Measurements from ENCODE around the gene VSIG10.
A peak's percentile ranks its signal among the peaks of the same experiment; 100 is the strongest.

Gene VSIG10

DNA sequence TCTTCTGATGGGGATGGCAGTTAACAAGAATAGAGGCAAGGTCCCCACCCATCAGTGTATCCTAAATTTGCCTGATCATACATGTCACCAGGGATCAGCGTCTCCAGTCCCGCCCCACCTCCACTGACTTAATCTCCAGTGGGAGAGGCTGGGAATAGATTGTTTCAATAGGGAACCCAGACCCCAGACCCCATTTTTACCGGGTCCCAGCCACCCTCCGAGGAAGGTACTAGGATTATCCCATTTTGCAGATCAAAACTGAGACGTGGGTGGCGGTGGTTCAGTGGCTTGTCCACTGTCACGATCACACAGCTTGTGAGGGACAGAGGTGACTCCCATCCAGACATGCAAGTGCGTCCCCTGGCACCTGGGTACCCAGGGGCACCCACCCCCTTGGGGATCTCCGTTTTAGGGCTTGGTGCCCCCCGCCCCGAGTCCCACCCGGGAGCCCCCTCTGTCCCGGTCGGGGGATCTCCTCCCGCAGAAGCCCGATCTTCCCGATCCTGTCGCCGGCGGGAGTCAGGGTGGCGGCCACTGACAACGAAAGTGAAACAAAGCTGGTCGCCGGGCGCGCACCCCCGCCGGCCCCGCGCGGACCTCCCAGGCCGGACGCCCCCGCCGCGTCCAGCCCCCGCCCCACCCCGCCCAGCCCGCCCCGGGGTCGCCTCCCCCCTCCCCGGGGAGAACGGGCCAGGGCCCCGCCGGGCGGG, 43.4 kb downstream of the VSIG10 start:
- Mint-ChIP-seq H3K36me3 (peaks cover 23 to 29% of the 10 kb centered on the region in 2 donors), H3K4me3 (peak overlapping the region; percentile 84 to 86)

DNA sequence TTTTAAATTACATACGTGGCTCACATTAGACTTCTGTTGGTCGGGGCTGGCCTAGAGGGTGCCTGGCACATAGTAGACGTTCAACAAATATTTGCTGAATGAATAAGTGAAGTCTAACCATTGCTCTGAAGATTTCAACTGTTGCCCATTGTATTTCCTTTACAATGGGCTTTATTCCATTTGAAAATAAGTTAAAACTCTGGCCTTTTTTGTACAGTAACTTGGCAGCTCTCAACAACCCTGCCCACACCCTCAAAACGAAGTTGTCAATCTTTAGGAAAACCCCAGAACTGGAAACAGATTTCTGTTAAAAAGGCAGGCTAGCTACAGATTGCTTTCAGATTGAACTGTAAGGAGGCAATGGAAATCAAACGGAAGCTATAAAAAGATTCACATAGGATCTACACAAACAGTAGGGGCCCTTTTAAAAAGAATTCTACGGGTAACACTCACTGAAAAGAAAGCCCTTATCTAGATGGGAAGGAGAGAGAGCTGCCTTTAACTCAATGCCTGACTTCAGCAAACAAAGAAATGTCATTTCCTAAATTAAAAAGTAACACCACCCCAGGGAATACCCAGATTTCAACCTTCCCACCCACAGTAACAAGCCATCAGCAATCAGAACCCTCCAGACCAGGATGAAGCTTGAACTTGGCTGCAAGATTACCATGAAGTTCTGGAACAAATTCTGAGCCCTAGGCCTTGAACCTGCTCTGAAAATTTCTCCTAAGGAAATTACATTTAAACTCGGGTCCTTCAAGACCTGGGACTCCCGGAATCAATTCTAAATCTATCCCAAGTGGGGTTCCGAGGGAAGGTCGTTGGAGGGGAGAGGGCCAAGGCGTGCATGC, 44.2 kb downstream of the VSIG10 start:
- Mint-ChIP-seq H3K4me3 (peak overlapping the region; percentile 84 to 86), H3K4me1 (peaks cover 27 to 55% of the 10 kb centered on the region in 2 donors), H3K9me3 (peaks cover 0 to 2% of the 10 kb centered on the region in 2 donors), H3K27ac (peak overlapping the region; percentile 93), H3K36me3 (peaks cover 24 to 30% of the 10 kb centered on the region in 2 donors), H3K27me3 (no peaks in the 10 kb centered on the region)
- DNase-seq (no peak), ATAC-seq (replicated peaks) (peak in 1 of 2 donors; percentile 18)

More for the DNA sequence above, 43.4 kb downstream of the VSIG10 start:
- Mint-ChIP-seq H3K9me3 (peaks cover 0 to 2% of the 10 kb centered on the region in 2 donors), H3K27ac (peak overlapping the region; percentile 93), H3K4me1 (peaks cover 29 to 64% of the 10 kb centered on the region in 2 donors), H3K27me3 (no peaks in the 10 kb centered on the region)
- ATAC-seq (replicated peaks) (peak; percentile 36 to 37), DNase-seq (peak; percentile 26)

DNA sequence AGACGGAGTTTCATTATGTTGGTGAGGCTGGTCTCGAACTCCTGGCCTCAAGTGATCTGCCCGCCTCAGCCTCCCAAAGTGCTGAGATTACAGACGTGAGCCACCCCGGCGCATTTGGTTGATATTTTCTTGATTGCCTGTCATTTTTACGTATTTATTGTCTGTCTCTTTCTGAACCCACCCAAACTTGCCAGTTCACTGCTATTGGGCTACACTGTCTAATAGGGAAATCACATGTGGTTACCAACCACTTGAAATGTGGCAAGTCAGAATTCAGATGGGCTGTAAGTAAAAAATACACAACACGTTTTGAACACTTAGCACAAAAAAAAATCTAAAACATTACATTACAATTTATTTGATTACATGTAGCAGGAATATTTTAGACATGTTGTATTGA, 44.9 kb downstream of the VSIG10 start:
- Mint-ChIP-seq H3K27me3 (no peaks in the 10 kb centered on the region), H3K9me3 (peaks cover 0 to 2% of the 10 kb centered on the region in 2 donors), H3K4me1 (peaks cover 22 to 48% of the 10 kb centered on the region in 2 donors), H3K27ac (no peak overlapping the region), H3K4me3 (peak overlapping the region in 1 of 2 donors; percentile 86), H3K36me3 (peaks cover 21 to 26% of the 10 kb centered on the region in 2 donors)
- ATAC-seq (replicated peaks) (no peak), DNase-seq (no peak)

DNA sequence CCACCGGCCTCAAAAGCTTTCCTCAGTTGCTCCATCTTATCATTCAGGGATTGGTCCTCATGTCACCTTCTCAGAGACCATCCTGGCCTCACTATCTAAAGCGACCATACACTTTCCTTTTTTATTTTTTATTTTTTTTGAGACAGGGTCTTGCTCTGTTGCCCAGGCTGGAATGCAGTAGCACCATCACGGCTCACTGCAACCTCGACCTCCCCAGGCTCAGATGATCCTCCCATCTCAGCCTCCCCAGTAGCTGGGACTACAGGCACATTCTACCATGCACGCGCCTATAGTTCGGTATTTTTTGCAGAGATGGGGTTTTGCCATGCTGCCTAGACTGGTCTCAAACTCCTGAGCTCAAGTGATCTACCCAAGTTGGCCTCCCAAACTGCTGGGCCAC, 45.6 kb downstream of the VSIG10 start:
- no peaks in the 10 kb centered on the region for H3K27me3 Mint-ChIP-seq
- H3K4me3 Mint-ChIP-seq = no peak overlapping the region
- H3K4me1 Mint-ChIP-seq = peaks cover 25 to 49% of the 10 kb centered on the region in 2 donors

DNA sequence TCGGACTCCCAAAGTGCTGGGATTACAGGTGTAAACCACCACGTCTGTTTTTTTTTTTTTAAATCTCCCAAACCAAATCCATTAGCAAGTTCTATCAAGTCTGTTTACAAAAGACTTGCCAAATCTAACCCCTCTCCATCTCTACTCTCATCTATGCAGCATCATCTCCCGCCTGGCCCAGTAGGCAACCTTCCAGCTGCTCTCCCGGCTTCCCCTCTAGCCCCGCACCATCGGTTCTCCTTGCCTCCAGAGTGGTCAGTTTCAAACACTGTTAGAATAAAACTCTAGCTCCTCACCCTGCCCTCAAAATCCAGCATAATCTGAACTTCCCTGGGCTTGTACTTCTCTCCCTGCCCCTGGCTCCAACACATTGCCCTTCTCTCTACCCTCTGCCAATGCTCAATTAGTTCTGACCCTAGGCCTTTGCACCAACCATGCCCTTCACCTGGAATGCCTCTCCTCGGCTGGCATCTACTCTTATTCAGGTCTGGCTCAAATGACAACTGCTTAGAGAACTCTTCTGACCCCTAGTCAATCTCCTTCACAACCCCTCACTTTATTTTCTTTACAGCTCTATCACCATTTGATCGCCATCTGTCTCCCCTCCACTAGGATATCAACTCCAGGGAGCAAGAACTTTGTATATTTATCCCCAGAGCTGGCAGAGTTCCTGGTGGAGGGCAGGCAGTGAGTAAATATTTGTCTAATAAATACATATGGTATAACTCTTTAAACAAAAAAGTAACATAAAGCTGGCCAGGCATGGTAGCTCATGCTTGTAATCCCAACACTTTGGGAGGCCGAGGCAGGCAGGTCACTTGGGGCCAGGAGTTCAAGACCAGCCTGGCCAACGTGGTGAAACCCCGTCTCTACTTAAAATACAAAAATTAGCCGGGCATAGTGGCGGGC, 47.7 kb downstream of the VSIG10 start:
- H3K36me3 Mint-ChIP-seq = peaks cover 34 to 42% of the 10 kb centered on the region in 2 donors
- peaks cover 0 to 2% of the 10 kb centered on the region in 2 donors for H3K9me3 Mint-ChIP-seq
- H3K27ac Mint-ChIP-seq = peak overlapping the region; percentile 63
- ATAC-seq (replicated peaks) (no peak), DNase-seq (no peak)
- H3K27me3 Mint-ChIP-seq = no peaks in the 10 kb centered on the region
- peaks cover 26 to 50% of the 10 kb centered on the region in 2 donors for H3K4me1 Mint-ChIP-seq
- no peak overlapping the region for H3K4me3 Mint-ChIP-seq

More for the DNA sequence above, 45.6 kb downstream of the VSIG10 start:
- H3K36me3 Mint-ChIP-seq = peaks cover 24 to 28% of the 10 kb centered on the region in 2 donors
- H3K9me3 Mint-ChIP-seq = peaks cover 0 to 2% of the 10 kb centered on the region in 2 donors
- H3K27ac Mint-ChIP-seq = no peak overlapping the region
- no peak for ATAC-seq (replicated peaks)
- no peak for DNase-seq

DNA sequence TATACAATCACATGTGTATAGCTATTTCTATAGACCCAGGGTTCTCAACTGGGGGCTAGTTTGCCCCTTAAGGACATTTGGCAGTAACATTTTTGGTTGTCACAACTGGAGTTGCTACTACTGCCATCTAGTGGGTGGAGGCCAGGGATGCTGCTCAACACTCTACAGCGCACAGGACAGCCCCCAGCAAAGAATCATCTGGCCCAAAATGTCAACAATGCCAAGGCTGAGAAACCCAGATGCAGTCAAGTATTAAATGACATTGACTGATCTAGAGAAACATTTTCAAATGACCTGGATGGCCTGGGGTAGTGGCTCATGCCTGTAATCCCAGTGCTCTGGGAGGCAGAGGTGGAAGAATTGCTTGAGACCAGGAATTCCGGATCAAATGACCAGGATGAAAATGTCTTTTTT, 48.7 kb downstream of the VSIG10 start:
- ATAC-seq (replicated peaks) (peak; percentile 92), DNase-seq (peak; percentile 62)
- H3K4me1 Mint-ChIP-seq = peaks cover 24 to 48% of the 10 kb centered on the region in 2 donors
- H3K27ac Mint-ChIP-seq = peak overlapping the region; percentile 10
- no peak overlapping the region for H3K4me3 Mint-ChIP-seq
- peaks cover 0 to 2% of the 10 kb centered on the region in 2 donors for H3K9me3 Mint-ChIP-seq
- peaks cover 40 to 49% of the 10 kb centered on the region in 2 donors for H3K36me3 Mint-ChIP-seq
- H3K27me3 Mint-ChIP-seq = no peaks in the 10 kb centered on the region

DNA sequence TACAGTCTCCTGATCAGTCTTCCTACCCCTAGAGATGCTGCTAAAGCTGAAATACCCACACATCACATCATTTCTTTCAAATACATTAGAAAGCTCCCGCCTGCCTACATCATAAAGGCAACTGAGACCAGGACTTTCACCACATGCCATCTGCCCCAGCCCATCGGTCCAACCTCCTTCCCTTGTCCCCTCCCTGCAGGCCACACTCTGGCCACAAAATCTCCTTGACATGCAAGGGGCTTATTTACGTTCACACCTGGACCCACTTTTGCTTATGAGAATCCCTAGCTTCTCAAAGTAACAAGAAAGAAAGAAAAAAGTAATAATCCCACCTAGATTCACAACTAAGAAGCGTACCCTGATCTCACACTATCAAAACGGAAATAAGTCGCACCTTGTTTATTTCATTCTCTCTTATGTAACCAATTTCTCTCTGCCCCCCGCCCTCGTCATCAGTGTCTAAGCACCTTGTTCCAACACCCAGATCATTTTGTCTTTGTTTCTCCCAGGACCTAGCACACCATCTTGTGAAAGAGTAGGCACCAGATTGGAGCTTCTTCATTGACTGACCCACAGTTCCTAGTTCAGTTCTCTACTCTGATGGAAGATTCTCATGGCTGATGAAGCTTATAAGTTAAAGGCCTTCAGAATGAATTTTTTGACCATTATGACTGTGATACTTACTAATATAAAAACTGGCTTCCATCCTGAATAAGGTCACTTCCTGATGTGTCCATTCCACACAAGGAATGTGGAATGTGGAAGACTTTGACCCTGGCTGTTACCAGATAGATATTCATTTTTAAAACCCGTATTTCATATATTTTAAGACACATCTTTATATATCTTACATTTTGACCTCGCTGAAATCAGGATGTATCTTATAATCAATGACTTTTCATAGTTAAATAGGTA, 50.5 kb downstream of the VSIG10 start:
- Mint-ChIP-seq H3K4me1 (peaks cover 17 to 39% of the 10 kb centered on the region in 2 donors), H3K27me3 (no peaks in the 10 kb centered on the region), H3K9me3 (peaks cover 0 to 2% of the 10 kb centered on the region in 2 donors), H3K27ac (no peak overlapping the region), H3K4me3 (no peak overlapping the region), H3K36me3 (peaks cover 42 to 55% of the 10 kb centered on the region in 2 donors)
- DNase-seq = no peak
- ATAC-seq (replicated peaks) = no peak

DNA sequence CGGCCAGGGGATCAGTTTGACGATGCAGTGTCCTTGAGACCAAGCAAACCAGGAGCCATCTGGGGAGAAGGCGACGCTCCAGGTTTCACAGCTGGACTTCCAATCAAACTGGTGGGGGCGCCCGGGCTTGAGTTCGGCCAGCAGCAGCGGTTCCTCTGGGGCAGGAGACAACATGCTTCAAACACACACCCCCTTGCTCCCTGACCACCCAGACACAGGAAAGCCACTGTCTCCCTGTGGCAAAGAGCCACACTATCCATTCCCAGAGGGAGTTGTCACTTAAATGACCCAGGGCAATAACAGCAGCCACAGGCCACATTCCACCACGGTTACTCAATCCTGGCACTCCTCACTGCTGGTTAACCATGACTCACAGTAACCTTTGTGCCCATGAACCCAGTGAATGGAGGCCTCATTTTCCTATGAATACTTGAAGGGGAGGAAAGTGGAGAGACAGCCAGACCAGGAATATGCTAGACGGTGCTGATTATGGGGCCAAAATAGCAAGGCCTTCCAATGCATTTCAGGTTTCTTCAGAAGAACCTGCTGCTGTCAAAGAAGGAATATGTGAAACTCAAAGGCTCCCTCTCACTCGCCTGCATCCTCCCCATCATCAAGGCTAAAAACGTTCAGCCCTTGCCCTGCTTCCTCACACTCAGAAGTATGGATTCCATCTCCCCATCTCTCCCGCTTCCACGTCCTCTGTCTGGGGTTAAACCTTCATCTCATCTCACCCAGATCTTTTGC, 51.3 kb downstream of the VSIG10 start:
- ATAC-seq (replicated peaks) = no peak
- Mint-ChIP-seq H3K4me1 (peaks cover 17 to 35% of the 10 kb centered on the region in 2 donors), H3K9me3 (peaks cover 0 to 2% of the 10 kb centered on the region in 2 donors), H3K4me3 (no peak overlapping the region), H3K27ac (peak overlapping the region; percentile 47), H3K27me3 (no peaks in the 10 kb centered on the region), H3K36me3 (peaks cover 44 to 55% of the 10 kb centered on the region in 2 donors)
- DNase-seq = no peak

DNA sequence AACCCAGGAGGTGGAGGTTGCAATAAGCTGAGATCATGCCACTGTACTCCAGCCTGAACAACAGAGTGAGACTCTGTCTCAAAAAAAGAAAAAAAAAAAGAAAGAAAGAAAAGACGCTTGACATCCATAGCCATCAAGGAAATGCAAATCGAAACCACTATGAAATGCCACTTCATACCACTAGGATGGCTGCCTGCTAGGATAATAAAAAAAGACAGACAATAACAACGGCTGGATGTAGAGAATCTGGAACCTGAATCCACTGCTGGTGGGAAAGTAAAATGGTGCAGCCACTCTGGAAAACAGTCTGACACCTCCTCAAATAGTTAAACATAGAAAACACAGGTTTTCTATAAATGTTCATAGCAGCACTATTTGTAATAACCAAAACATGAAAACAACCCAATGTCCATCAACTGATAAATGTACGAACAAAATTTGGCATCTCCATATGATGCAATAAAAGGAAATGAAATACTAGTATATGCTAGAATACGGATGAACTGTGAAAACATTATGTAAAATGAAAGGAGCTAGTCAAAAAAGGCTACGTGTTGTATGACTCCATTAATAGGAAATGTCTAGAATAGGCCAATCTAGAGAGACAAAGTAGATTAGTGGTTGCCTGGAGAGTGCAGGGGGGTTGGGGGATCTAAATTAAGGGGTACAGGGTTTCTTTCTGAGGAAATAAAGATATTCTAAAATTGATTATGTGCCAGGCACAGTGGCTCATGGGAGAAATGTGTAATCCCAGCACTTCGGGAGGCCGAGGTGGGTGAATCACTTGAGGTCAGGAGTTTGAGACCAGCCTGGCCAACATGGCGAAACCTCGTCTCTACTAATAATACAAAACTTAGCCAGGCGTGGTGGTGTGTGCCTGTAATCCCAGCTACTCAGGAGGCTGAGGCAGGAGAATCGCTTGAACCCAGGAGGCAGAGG, 52.6 kb downstream of the VSIG10 start:
- peaks cover 16 to 33% of the 10 kb centered on the region in 2 donors for H3K4me1 Mint-ChIP-seq
- H3K9me3 Mint-ChIP-seq = peaks cover 0 to 2% of the 10 kb centered on the region in 2 donors
- DNase-seq (no peak), ATAC-seq (replicated peaks) (no peak)
- H3K4me3 Mint-ChIP-seq = no peak overlapping the region
- no peaks in the 10 kb centered on the region for H3K27me3 Mint-ChIP-seq
- no peak overlapping the region for H3K27ac Mint-ChIP-seq
- peaks cover 45 to 55% of the 10 kb centered on the region in 2 donors for H3K36me3 Mint-ChIP-seq

DNA sequence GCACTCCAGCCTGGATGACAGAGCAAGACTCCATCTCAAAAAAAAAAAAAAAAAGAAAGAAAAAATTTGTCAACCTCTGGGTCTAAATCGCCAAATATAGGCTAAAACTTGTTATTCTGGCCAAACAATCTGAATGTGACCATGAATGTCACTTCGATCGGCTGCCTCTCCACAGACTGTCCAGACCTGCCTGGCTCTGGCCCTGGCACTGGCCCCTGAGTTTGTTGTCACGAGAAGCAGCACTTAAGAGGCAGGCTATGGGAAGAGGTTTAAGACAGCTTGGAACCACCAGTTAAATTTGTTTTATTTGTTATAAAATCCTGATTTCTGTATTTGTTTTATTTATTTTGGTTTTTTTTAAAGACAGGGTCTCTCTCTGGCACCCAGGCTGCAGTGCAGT, 57.4 kb downstream of the VSIG10 start:
- no peak overlapping the region for H3K4me3 Mint-ChIP-seq
- H3K4me1 Mint-ChIP-seq = peaks cover 3 to 16% of the 10 kb centered on the region in 2 donors
- H3K9me3 Mint-ChIP-seq = no peaks in the 10 kb centered on the region
- no peak for ATAC-seq (replicated peaks)
- no peaks in the 10 kb centered on the region for H3K27me3 Mint-ChIP-seq
- H3K36me3 Mint-ChIP-seq = peaks cover 49 to 65% of the 10 kb centered on the region in 2 donors
- no peak for DNase-seq
- no peak overlapping the region for H3K27ac Mint-ChIP-seq

DNA sequence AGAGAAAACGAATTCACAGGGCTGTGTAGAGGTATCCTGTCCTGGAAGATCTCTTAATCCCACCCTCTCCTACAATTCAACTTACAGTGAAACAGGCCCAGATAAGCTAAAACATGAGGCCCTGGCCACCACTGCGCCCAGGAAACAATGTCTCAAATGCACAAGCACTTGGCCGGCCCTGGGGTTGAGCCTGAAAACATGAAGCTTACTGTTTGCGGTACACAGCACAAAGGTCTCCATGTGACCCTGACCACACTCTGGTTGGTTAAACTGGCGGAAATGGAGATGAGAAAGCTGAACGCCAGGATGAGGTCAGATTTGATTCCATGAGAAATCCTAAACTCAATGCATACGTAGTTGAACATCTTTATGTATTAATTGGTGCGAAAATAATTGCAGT, 59.2 kb downstream of the VSIG10 start:
- Mint-ChIP-seq H3K36me3 (peaks cover 51 to 60% of the 10 kb centered on the region in 2 donors), H3K4me3 (no peak overlapping the region), H3K27me3 (no peaks in the 10 kb centered on the region), H3K9me3 (no peaks in the 10 kb centered on the region), H3K27ac (no peak overlapping the region), H3K4me1 (peaks cover 3 to 21% of the 10 kb centered on the region in 2 donors)
- ATAC-seq (replicated peaks) (no peak), DNase-seq (no peak)
